NCI-H1092 treated with DMSO at 0.1 percent for 48 hours (cell line): Measurements from ENCODE around the gene NPAS2.

Experiments used
- DNase-seq: peaks from one replicate; lab custom pipeline; 2025; lab: John Stamatoyannopoulos, UW

NPAS2 gene

DNA sequence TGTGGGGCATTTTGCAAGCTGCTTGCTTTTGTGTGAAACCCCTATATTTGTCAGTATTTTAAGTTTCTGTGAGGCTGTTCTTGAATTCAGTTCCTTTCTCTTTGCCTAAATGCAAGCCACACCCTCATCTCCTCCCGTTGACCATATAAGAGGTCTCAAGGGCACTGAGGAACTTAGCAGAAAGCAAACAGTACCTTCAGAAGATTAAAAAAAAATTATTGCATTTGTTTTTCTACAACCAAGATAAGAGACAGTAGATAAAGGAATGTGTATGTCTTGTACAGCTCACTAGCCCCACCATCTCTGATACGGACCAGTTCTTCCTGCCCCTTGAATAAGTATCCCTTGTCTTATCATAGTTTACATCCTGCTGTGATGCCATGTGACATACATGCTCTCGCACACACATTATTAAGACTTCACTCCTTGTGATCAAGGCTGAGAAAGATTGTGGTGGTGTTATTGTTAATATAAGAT is 64.2 kb downstream of the NPAS2 start:
- DNase-seq = no peak

DNA sequence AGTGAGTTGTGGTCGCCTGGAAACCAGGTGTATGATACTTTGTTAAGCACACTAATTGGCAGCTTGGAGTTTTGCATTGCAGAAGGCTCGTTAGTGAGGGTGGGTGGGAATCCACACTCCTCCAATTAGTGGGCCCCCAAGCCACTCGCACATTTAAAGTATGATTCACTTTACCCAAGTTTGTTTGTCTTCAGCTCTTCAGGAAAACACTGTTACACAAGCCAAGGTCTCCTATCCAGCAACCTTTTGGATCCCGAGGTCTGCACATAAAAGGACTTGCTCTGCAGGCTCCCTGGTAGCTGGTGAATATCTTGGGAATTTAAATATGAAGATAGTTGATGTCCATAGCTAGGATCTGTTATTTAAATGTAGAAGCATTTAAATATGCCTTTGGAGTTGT is 66.1 kb downstream of the NPAS2 start:
- DNase-seq = no peak

DNA sequence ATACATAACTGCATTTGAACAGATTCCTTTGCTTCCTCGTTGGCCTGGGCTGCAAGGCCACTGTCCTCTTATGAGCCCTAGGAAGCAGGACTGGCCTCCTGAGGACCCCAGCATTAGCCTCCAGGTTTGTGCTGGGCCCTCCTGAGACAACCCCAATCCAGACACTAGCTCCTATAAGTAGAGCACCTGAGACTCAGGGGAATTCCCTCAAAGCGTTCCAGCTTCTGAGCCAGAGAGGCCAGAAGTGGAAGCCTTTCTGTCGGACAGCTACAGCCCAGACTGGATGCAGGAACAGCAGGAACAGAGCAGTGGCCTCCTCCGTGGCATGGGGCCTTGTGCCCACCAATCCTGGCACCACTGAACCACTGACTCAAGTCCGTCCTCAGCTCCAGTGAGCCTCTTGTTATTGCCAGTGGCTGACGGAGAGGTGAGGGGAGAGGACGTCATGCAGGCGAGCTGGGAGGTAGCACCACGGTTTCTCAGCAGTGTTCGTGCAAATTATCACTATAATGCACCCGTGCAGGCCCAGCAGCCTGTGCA is 67.2 kb downstream of the NPAS2 start:
- no peak for DNase-seq

DNA sequence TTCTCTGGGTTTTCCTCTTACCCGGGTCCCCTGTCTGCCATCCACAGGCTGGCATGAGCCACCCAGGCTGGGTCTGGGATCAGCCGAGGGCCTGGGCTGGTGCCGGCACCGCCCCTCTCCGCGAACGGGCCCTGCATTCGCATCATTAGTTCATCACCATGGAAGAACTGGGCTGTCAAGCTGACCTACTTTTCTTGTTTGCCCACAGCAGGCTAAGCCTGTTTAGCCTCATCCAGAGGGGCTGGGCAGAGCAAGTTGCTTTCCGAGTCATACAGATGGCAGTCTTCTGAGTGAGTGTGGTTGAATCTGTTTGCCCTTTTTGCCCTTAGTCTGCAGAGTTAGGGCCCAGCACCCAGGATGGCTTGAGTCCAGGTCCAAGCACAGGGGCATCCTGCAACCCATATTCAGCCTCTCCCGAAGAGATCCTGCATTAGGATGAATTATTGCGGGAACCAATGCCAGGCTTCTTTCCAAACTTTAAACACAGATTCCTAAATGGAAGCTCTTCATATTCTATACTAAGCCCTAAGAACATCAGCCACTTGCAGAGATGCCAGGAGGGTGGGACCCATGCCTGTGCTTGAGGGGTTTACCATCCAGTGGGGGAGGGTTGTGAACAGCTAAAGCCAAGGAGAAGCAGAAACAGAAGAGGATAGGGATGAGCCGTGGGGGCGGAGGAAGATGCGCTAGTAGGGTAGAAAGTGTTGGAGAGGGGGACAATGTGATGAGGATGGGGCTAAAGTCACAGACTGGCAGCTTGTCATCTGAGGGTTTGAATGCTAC is 68.0 kb downstream of the NPAS2 start:
- DNase-seq = no peak

DNA sequence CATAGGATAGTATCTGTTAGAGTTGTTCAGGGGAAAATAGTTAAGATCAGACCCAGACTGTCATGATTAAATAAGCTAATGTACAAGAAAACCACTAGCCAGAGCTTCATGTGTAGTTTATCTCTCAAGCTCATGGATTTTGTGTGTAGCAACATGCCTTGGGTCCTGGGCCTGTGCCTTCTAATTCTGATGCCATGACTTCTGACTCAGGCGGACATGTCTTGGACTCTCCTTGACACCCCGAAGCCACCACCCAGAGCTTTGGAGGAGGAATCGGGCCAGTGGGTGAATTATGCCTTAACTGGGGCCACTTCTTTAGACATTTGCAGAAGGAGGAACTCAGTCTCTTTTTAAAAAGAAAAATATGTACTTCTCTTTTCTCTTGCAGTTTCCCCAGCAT is 68.7 kb downstream of the NPAS2 start:
- no peak for DNase-seq

DNA sequence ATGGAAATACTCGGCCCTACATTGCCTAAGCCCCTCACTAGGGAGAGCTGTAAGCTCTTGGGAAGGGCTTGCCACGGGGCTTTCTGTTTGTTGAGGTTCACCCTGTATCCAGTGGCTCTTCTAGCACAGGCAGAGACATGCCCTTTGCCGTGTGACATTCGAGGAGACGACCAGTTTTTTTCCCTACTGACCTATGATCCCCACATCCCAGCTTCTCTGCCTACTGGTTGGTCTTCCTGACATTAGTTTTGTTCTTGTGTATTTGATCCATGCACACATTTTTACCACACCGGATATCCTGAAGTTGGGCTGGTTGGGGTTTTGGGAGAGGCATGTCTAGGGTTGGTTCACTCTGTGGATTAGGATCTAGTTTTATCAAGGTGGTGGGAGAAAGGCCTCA is 69.3 kb downstream of the NPAS2 start:
- no peak for DNase-seq

DNA sequence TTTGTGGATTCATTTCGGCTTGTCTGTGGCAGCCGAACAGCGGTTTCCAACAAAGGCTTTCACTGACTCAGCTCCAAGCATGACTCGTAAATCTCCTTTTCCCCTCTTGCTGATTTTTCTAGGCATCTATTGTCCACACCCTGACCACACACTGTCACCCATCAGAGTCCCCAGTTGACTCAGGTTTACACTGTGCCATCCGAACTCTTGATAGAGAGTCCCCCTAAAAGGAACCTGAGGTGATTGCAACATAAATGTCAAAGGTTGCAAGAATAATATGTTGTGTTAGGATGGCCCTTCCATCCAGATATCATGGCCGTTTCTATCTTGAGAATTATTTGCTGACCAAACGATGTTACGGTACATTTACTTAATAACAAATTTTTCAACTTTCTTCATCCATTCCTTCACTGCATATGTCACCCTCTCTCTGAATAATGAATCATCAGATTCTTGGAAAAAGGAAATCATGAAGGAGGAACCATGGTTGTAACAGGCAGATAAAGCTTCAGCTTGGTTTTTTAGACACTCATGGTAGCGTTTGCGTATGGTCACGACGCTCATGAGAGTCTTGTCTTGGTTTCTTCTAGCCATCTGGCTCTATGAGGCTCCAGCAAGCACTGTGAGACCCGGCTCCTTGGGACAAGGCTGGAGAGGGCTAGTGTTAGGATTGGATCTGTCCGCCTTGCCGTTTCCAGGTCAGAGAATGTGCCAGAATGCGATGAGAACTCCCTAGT is 72.1 kb downstream of the NPAS2 start:
- no peak for DNase-seq

DNA sequence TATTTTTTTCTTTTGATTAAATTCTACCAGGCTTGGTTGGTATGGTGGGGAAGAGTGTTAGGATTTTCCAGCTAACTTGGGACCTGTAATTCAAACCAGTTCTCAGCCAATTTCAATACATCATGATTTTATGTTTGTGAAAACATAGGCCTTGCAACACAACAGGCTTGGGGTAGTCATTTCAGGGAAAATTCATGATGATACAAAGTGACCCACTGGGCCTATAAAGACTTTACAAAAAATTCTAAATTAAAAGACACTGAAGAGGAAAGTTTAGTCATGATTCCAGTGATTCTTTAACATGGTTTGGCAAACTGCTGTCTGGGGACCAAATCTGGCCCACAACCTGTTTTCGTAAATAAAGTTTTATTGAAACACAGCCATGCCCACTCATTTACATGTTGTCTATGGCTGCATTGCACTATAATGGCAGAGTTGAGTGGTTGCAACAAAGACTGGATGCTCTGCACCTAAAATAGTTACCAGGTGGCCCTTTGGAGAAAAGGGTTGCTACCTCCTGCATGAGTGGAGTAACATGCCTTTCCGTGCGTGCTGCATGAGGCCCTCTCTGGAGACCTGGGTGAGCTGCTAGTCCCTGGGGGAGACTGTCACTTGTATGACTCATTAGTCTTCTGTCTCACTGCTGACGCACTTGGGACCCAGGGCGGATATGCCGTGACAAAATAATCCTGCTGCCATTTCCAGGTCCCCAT is 73.6 kb downstream of the NPAS2 start:
- DNase-seq = no peak

DNA sequence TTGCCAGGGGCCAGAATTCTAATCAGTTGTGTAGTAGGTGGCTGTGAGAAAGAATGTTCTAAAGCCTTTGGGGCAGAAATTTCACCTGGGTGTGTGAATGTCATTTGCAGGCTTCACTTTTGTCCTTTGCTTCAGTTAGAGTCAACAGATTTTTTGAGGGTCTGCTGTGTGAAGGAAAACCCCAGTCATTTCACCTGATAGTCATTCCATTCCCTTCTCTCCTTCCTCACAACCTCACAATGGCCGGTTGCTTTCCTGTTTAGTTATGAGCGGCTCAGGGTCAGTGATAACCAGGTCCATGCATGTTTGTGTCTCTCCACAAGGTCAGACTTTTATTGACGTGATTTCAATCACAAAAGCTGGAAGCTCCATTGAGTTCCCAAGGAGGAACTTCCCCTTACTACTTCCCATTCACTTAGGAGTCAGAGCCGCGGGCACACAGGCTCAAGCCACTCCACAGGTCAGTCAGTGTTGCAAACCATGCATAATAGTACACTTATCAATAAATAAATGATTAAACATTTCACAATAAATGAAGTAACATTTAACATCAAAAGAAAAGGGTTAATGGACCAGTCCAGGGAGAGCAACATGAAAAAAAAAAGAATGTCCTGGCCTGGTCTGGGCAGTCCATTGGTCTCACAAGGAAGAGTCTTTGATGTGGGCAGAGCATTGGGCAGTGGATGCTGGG is 74.3 kb downstream of the NPAS2 start:
- no peak for DNase-seq

DNA sequence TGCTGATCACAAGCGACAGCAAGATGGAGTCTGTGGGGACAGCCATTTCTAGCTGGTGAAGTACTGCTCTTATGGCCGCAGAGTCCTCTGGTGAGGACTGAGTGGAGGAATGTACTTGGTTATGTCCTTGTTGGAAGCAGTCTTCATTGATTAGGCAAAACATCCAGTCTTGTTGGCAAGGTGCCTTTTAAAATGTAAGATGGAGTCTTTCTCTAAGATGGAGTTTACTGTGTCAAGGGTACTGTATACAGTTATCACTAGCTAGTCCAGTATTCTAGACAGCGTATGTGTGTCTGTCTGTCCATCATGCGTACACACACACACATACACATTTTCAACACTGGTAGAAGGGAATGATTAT is 74.8 kb downstream of the NPAS2 start:
- DNase-seq = no peak

DNA sequence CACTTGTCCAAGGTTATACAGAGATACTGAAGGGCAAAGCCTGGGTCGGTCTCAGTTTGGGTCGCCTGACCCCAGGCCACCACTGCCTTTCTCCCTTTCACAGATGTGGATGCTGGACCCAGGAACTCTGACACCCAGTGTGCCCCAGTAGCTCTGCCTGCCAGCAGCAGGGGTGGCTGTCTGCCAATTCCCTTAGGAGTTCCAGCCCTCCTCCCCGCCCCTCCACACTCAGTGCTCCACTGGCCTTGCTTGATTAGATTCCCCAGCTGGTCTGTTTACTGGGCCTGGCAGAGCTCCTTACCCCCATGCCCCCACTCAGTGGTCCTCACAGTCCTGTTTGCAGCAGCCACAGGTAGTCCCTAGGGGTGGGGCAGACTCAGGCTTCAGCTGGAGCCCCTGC is 75.5 kb downstream of the NPAS2 start:
- no peak for DNase-seq

DNA sequence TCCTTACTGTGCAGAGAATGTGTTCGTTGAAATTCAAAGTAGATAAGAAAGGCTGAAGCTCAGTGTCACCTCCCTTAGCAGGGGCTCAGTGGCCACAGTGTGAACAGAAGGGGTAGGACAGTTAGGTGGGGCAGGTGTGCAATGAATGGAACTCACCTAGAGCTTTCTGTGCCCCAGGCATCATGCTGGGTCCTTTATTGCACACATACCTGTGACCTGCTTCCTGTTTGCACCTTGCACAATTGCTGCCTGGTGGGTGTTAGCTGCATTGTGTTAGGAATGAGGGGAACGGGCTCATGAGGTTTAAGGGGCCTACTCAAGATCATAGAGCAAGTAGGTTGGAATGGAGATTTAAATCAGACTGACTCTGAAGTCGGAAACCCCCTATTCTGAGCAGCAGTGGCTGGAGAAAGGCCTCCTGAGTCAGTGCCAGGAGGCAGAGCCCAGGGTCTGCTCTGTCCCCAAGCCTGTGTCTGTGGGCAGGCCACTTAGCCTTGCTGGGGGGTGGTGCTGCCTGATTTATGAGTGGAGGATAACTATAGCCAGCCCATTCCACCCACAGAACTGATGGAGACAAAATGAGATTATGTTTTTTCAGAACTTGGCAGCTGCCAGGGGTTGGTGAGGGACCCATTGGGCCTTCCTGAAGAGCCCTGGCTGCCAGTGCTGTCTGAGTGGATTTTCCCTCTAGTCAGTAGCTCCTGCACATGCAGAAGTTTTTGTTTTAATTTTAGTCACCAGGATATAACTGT is 76.2 kb downstream of the NPAS2 start:
- DNase-seq = no peak

DNA sequence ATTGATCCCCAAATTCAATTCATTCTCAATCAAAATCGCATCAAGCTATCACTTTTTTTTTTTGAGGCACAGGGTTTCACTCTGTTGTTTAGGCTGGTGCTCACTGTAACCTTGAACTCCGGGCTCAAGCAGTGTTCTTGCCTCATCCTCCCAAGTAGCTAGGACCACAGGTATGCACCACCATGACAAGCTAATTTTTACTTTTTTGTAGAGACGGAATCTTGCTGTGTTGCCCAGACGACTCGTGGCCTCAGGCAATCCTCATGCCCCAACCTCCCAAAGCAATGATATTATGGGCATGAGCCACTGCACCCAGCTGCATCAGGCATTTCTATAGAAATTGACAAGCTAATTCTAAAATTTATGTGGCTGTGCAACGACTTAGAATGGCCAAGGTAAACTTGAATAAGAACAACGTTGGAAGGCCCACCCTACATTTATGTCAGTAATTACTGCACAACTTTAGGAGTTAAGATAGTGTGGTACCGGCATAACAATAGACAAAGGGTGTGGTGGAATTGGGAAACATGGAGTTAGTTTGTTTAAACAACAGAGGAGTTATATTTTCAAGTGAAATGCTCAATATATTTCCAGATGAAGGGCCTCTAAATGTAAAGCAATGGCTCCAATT is 78.2 kb downstream of the NPAS2 start:
- DNase-seq = no peak

DNA sequence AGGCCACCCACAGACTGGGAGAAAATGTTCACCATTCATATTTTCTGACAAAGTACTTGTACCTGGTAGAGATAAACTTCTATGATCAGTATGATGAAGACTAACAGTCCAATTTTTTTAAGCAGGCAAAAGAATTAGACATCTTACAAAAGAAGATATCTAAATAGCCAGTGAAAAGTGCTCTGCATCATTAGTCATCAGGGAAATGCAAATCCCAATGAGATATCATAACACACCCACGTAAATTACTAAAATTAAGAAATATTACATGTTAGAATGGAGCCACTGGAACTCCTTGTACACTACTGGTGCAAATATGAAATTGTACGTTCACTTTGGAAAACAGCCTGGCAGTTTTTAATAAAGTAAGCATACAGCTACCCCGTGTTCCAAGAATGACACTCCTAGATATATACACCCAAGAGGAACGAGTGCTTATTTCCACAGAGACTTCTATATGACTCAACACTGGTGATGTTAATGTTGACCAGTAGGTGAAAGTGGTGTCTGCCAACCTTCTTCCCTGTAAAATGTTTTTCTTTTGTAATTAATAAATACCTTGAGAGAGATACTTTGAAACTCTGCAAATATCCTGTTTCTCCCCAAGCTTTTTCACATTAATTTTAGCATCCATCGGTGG is 80.3 kb downstream of the NPAS2 start:
- DNase-seq = no peak

DNA sequence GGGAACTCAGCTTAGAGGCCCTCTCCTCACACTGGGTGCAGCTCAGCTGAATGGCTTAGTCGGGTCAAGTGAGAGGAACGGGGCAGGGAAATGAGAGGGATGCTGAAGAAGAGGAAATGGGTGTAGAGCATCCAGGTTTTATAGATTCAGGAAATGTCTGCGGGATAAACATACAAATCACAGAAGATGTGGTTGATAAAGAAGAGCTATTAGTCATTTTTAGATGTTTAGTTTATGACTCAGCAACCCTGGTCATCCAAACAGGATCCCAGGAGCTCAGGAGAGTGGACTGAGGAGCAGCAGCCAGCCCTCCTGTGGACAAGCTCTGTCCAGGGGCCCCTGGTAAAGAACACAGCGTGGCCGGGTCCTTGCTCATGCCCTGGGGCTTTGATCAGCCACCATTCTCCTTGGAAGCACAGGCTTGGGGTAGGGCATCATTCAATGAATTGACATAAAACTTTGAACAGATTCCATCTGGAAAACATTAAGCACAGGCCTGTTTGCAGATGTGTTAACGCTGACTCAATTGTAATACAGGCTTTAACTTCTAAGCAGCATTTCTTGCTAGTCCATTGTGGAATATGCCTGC is 83.0 kb downstream of the NPAS2 start:
- no peak for DNase-seq

DNA sequence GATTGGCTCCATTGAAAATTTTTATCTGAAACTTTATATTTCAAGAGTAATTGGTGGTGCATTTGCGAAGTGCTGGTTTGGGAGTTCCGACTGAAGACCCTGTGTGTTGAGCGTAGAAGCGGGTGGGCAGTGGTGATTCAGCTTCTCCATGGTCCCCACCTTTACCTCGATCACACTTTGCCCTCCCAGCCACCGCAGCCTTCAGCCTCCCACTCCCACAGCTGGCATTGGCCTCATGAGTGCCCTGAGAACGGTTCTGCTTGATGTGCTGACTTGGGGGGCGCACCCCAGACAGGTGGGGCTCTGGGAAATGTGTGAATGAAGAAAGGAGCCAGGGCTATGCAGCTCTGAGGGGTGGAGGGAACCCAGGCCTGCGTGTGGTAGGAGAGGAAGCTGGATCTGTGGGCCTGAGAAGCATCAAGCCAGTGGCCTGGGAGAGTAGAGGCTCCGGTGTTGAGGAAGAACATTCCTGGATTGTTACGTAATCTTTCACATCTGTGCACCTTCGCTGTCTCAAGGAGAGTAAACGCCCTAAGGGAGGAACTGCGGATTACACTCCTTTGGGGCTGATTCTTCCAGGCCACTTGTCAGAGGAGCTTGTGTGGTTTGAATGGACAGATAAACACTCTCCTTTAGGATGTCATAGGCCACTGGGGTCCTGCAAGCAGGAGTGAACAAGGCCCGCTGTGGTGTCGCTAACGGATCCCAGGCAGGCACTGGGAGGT is 83.8 kb downstream of the NPAS2 start:
- no peak for DNase-seq

DNA sequence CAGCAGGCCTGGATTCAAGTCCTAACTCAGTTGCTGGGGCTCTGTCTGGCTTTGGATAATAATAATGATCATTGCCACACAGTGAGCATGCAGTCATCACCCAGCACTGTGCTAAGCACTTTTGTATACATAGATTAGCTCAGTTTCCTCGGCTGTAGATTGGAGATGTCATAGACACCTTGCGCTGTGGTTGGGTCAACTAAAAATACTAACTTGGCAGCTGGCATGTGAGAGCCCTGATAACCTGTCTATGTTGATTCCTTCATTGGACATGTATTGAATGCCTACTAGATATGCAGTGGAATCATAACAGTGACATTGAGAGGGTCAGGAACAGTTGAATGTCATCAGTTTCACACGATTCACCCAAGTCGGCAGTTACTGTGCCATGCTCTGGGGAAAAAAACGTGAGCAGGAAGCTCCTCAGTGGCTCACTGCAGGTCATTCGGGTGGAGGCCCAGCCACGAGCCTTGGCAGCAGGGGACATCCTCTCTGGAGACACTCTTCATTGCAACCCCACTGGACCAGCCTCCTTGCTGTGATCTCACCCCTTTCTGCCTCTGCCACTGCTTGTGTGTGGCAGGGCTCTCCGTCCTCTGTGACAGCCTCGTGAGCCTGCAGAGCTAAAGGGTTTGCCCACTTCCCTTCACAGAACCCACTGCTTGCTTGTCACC is 85.3 kb downstream of the NPAS2 start:
- no peak for DNase-seq

DNA sequence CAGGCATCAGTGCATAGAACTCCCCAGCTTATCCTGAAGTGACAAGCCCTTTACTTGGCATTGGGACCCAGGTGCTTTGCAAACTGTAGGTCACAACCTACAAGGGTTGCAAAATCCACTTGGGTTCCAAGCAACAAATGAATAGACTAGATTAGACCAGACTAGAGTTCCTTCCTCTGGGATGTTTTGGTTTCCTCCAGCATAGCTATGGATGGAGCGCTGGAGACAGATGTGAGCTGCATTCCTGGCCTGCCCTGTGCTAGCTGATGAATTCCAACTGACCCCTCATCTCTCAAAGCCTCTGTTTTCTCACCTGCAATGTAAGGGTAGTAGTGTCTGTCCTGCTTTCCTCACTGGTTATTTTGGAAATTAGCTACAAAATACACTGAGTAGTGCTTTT is 86.2 kb downstream of the NPAS2 start:
- no peak for DNase-seq

DNA sequence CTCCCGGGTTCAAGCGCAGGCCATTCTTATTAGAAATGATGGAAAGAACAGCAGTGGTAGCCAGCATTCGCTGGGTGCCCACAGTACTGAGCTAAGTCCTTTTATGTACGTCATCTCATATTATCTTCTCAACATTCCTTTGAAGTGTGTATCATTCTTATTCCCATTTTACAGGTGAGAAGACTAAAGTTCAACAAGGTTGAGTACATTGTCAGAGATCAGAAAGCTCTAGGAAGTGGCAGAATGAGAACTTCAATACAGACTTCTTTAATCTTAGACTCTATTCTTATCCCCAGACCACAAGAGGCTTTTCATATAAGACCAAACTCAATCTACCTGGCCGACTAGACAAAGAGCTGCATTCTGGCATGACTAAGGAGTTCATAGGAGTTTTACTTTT is 86.7 kb downstream of the NPAS2 start:
- DNase-seq = no peak
